H9 (cell line): ENCODE measurements around the gene ARHGAP15. TPM values are rescaled to one million over a fixed set of nuclear protein-coding genes. Genes with fewer than 3 reads are reported as not detected.

ENCODE experiments used
- DNase-seq: peaks from one replicate; pipeline ENCODE4 v3.0.0-alpha.2; 2017
- H2AFZ ChIP-seq: one replicate; pipeline ENCODE4 v1.6.1; 2013; ENCODE audit warnings: mild to moderate bottlenecking, low read length, control low read depth, moderate library complexity
- H2AK5ac ChIP-seq: 2 replicates; pipeline ENCODE4 v1.6.1; 2013; ENCODE audit warnings: low read length, control low read depth, mixed read lengths; ENCODE audit not compliant: insufficient read length
- H2BK120ac ChIP-seq: one replicate; pipeline ENCODE4 v1.6.1; 2013; ENCODE audit warnings: low read depth, mild to moderate bottlenecking, low read length, control low read depth, inconsistent platforms; ENCODE audit not compliant: poor library complexity, severe bottlenecking
- H2BK12ac ChIP-seq: 2 replicates; pipeline ENCODE4 v1.6.1; 2013; ENCODE audit warnings: low read length, control low read depth, mixed read lengths, low read depth; ENCODE audit not compliant: insufficient read length
- H2BK15ac ChIP-seq: 2 replicates; pipeline ENCODE4 v1.6.1; 2013; ENCODE audit warnings: low read depth, low read length, control low read depth
- H2BK20ac ChIP-seq: one replicate; pipeline ENCODE4 v1.6.1; 2013; ENCODE audit warnings: low read depth, mild to moderate bottlenecking, low read length, control low read depth, inconsistent platforms; ENCODE audit not compliant: poor library complexity, severe bottlenecking
- H2BK5ac ChIP-seq: 2 replicates; pipeline ENCODE4 v1.6.1; 2013; ENCODE audit warnings: low read length, control low read depth, mixed read lengths; ENCODE audit not compliant: insufficient read length
- H3K14ac ChIP-seq: 2 replicates; pipeline ENCODE4 v1.6.1; 2013; ENCODE audit warnings: low read length, control low read depth; ENCODE audit not compliant: insufficient read depth
- H3K18ac ChIP-seq: 2 replicates; pipeline ENCODE4 v1.6.1; 2013; ENCODE audit warnings: low read depth, mild to moderate bottlenecking, mixed read lengths, low read length, control low read depth; ENCODE audit not compliant: insufficient read length
- H3K23ac ChIP-seq: 2 replicates; pipeline ENCODE4 v1.6.1; 2013; ENCODE audit warnings: low read length, control low read depth, mixed read lengths, low read depth; ENCODE audit not compliant: insufficient read length
- H3K23me2 ChIP-seq: 2 replicates; pipeline ENCODE4 v1.6.1; 2013; ENCODE audit warnings: low read depth, mild to moderate bottlenecking, mixed read lengths, low read length, control low read depth; ENCODE audit not compliant: insufficient read length, poor library complexity, severe bottlenecking
- H3K27ac ChIP-seq: 2 replicates; pipeline ENCODE4 v1.5.1; 2013; ENCODE audit warnings: low read length, control low read depth, mixed read lengths, low read depth; ENCODE audit not compliant: insufficient read length
- H3K27me3 ChIP-seq: 2 replicates; pipeline ENCODE4 v1.6.1; 2013; ENCODE audit warnings: low read length, control low read depth, inconsistent platforms; ENCODE audit not compliant: insufficient read depth
- H3K4ac ChIP-seq: 2 replicates; pipeline ENCODE4 v1.6.1; 2013; ENCODE audit warnings: low read depth, mild to moderate bottlenecking, control low read depth, inconsistent platforms, low read length, moderate library complexity
- H3K4me1 ChIP-seq: 2 replicates; pipeline ENCODE4 v1.6.1; 2013; ENCODE audit warnings: low read length, control low read depth, inconsistent platforms; ENCODE audit not compliant: insufficient read depth
- H3K4me2 ChIP-seq: 2 replicates; pipeline ENCODE4 v1.6.1; 2013; ENCODE audit warnings: low read length, control low read depth, mixed read lengths; ENCODE audit not compliant: insufficient read length, insufficient read depth
- H3K56ac ChIP-seq: 2 replicates; pipeline ENCODE4 v1.6.1; 2013; ENCODE audit warnings: low read depth, mild to moderate bottlenecking, mixed read lengths, low read length, control low read depth; ENCODE audit not compliant: insufficient read length
- H3K79me1 ChIP-seq: 2 replicates; pipeline ENCODE4 v1.6.1; 2013; ENCODE audit warnings: low read depth, mild to moderate bottlenecking, moderate library complexity, low read length, control low read depth, inconsistent platforms; ENCODE audit not compliant: insufficient read depth, poor library complexity, severe bottlenecking
- H3K79me2 ChIP-seq: 2 replicates; pipeline ENCODE4 v1.6.1; 2013; ENCODE audit warnings: low read length, control low read depth, inconsistent platforms; ENCODE audit not compliant: insufficient read depth
- H3K9ac ChIP-seq: 2 replicates; pipeline ENCODE4 v1.6.1; 2013; ENCODE audit warnings: low read length, control low read depth, mixed read lengths; ENCODE audit not compliant: insufficient read length; ENCODE audit errors: extremely low read depth
- H3K9me3 ChIP-seq: one replicate; pipeline ENCODE4 v1.6.1; 2013; ENCODE audit warnings: low read depth, low read length, inconsistent platforms; ENCODE audit not compliant: control insufficient read depth
- H3T11ph ChIP-seq: one replicate; pipeline ENCODE4 v1.6.1; 2013; ENCODE audit warnings: mild to moderate bottlenecking, low read length, control low read depth, inconsistent platforms
- H4K20me1 ChIP-seq: one replicate; pipeline ENCODE4 v1.6.1; 2013; ENCODE audit not compliant: control insufficient read depth, insufficient read length, insufficient read depth
- H4K5ac ChIP-seq: 2 replicates; pipeline ENCODE4 v1.6.1; 2013; ENCODE audit warnings: low read depth, mild to moderate bottlenecking, mixed read lengths, low read length, control low read depth; ENCODE audit not compliant: insufficient read length
- H4K8ac ChIP-seq: replicated peaks from 2 replicates; pipeline ENCODE4 v1.6.1; 2013; ENCODE audit warnings: low read length, control low read depth, mixed read lengths, low read depth; ENCODE audit not compliant: insufficient read length
- H4K91ac ChIP-seq: 2 replicates; pipeline ENCODE4 v1.6.1; 2013; ENCODE audit warnings: low read depth, mild to moderate bottlenecking, moderate library complexity, mixed read lengths, low read length, control low read depth; ENCODE audit not compliant: insufficient read length
- H3K27ac Mint-ChIP-seq, 3 experiments: 2 replicates in 2 of 3; 3 replicates in 1 of 3; pipeline ENCODE4 v1.8.0; 2020 to 2021; ENCODE audit warnings: mixed read lengths in 3 of 3, mild to moderate bottlenecking in 1 of 3, moderate library complexity in 1 of 3
- H3K27me3 Mint-ChIP-seq: 2 replicates; pipeline ENCODE4 v1.8.0; 2021; ENCODE audit warnings: low read depth, mild to moderate bottlenecking, moderate library complexity, mixed read lengths
- H3K36me3 Mint-ChIP-seq, 3 experiments: 2 replicates in 2 of 3; 3 replicates in 1 of 3; pipeline ENCODE4 v1.8.0; 2020 to 2021; ENCODE audit warnings: low read depth in 3 of 3, mixed read lengths in 3 of 3; ENCODE audit not compliant: insufficient read depth in 1 of 3
- H3K4me1 Mint-ChIP-seq, 2 experiments: 2 replicates each; pipeline ENCODE4 v1.8.0; 2020; ENCODE audit warnings: mixed read lengths in 2 of 2
- H3K4me3 Mint-ChIP-seq, 2 experiments: 2 replicates in 1 of 2; 3 replicates in 1 of 2; pipeline ENCODE4 v1.8.0; 2020 to 2021; ENCODE audit warnings: mild to moderate bottlenecking in 2 of 2, mixed read lengths in 2 of 2, moderate library complexity in 1 of 2
- H3K9me3 Mint-ChIP-seq, 2 experiments: 2 replicates in 1 of 2; 3 replicates in 1 of 2; pipeline ENCODE4 v1.8.0; 2020; ENCODE audit warnings: mild to moderate bottlenecking in 2 of 2, mixed read lengths in 2 of 2, moderate library complexity in 1 of 2
- whole genome bisulfite sequencing: extraction: QIAGEN DNeasy Blood & Tissue Kit; methylation state at CpG from one replicate; pipeline ENCODE4 v1.1.7; 2013; ENCODE audit warnings: missing lambda C conversion rate, low lambda C conversion rate, mixed read lengths; ENCODE audit not compliant: insufficient read length; ENCODE audit errors: extremely low coverage; 5-methylcytosine and 5-hydroxymethylcytosine counted together
- total RNA-seq: library from RNA; stranded (reverse); gene quantifications from 2 replicates; pipeline ENCODE4 v1.2.1, GENCODE V29; 2021
- TF ChIP-seq, protein P1 (sequence below): fragments of 200-600 bp; sonication (generic); conservative IDR thresholded peaks from 3 replicates; pipeline ENCODE4 v1.8.0; 2021; ENCODE audit warnings: antibody characterized with exemption, mild to moderate bottlenecking

Gene ARHGAP15
- total RNA-seq, 1 experiment from 2014 or later, result not detected

DNA sequence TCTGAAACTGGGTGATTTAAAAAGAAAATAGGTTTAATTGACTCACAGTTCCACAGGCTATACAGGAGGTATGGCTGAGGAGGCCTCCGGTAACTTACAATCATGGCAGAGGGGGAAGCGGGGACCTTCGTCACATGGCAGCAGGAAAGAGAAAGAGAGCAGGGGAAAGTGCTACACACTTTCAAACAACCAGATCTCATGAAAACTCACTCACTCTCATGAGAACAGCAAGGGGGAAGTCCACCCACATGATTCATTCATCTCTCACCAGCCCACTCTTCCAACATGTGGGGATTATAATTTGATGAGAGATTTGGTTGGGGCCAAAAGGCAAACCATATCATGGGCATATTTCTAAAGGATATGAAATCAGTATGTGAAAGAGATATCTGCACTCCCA, 12.0 kb upstream of the ARHGAP15 start:
- DNase-seq, result no peak
- H3K4me3 Mint-ChIP-seq, result no peak overlapping the region
- no peaks in the 10 kb centered on the region for H3K27me3 ChIP-seq
- no peak overlapping the region for H3K4ac ChIP-seq
- H2AK5ac ChIP-seq, result no peak overlapping the region
- H3K9me3 Mint-ChIP-seq, result no peaks in the 10 kb centered on the region
- H3K9ac ChIP-seq, result no peak overlapping the region
- no peaks in the 10 kb centered on the region for H3K23me2 ChIP-seq
- no peaks in the 10 kb centered on the region for H3K9me3 ChIP-seq
- H2BK15ac ChIP-seq, result no peak overlapping the region
- H3K36me3 Mint-ChIP-seq, result no peaks in the 10 kb centered on the region
- H2BK120ac ChIP-seq, result no peak overlapping the region
- H3K4me1 Mint-ChIP-seq, result no peaks in the 10 kb centered on the region
- H2AFZ ChIP-seq, result no peak overlapping the region
- no peak overlapping the region for H3K23ac ChIP-seq
- H3K18ac ChIP-seq, result no peak overlapping the region
- H3T11ph ChIP-seq, result no peak overlapping the region
- no peaks in the 10 kb centered on the region for H3K79me2 ChIP-seq
- H4K8ac ChIP-seq, result no peak overlapping the region
- TF ChIP-seq, protein P1, sequence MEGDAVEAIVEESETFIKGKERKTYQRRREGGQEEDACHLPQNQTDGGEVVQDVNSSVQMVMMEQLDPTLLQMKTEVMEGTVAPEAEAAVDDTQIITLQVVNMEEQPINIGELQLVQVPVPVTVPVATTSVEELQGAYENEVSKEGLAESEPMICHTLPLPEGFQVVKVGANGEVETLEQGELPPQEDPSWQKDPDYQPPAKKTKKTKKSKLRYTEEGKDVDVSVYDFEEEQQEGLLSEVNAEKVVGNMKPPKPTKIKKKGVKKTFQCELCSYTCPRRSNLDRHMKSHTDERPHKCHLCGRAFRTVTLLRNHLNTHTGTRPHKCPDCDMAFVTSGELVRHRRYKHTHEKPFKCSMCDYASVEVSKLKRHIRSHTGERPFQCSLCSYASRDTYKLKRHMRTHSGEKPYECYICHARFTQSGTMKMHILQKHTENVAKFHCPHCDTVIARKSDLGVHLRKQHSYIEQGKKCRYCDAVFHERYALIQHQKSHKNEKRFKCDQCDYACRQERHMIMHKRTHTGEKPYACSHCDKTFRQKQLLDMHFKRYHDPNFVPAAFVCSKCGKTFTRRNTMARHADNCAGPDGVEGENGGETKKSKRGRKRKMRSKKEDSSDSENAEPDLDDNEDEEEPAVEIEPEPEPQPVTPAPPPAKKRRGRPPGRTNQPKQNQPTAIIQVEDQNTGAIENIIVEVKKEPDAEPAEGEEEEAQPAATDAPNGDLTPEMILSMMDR, result no peak
- H3K79me1 ChIP-seq, result no peaks in the 10 kb centered on the region
- no peak overlapping the region for H2BK5ac ChIP-seq
- no peak overlapping the region for H4K5ac ChIP-seq
- no peaks in the 10 kb centered on the region for H4K20me1 ChIP-seq
- H3K27ac ChIP-seq, result no peak overlapping the region
- no peak overlapping the region for H4K91ac ChIP-seq
- no peak overlapping the region for H3K27ac Mint-ChIP-seq
- no peak overlapping the region for H2BK20ac ChIP-seq
- no CpG with 5 or more reads among the region's 3 CpGs for WGBS
- H2BK12ac ChIP-seq, result no peak overlapping the region
- H3K27me3 Mint-ChIP-seq, result no peaks in the 10 kb centered on the region
- no peak overlapping the region for H3K56ac ChIP-seq
- H3K14ac ChIP-seq, result no peak overlapping the region
- no peaks in the 10 kb centered on the region for H3K4me1 ChIP-seq
- no peak overlapping the region for H3K4me2 ChIP-seq
